Measurements from ENCODE around the gene LORICRIN.

LORICRIN gene

DNA sequence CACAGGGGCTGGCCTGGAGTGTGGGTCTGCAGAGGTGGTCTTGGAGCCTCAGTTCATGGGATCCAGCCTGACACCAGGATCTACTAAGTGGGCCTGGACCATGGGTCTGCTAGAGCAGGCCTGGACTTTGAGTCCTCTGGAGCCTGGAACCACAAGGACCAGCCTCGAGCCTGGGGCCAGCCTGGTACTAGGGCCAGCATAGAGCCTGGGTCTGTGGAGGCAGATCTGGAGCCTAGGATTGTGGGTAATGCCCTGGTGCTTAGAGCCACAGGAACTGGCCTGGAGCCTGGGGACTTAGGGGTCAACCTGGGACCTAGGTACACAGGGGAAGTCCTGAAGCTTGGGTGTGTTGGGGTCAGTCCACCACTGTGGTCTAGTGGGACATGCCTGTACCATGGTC lies 12.7 kb downstream of the LORICRIN start:
- no peak overlapping the region for H3K4me3 ChIP-seq (ENCODE audit: low read depth, low read length)
- TF ChIP-seq, protein P1, sequence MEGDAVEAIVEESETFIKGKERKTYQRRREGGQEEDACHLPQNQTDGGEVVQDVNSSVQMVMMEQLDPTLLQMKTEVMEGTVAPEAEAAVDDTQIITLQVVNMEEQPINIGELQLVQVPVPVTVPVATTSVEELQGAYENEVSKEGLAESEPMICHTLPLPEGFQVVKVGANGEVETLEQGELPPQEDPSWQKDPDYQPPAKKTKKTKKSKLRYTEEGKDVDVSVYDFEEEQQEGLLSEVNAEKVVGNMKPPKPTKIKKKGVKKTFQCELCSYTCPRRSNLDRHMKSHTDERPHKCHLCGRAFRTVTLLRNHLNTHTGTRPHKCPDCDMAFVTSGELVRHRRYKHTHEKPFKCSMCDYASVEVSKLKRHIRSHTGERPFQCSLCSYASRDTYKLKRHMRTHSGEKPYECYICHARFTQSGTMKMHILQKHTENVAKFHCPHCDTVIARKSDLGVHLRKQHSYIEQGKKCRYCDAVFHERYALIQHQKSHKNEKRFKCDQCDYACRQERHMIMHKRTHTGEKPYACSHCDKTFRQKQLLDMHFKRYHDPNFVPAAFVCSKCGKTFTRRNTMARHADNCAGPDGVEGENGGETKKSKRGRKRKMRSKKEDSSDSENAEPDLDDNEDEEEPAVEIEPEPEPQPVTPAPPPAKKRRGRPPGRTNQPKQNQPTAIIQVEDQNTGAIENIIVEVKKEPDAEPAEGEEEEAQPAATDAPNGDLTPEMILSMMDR (IDR thresholded peaks at IDR 0.05; ENCODE audit: borderline replicate concordance, insufficient read depth, low read depth, low read length): no peak

DNA sequence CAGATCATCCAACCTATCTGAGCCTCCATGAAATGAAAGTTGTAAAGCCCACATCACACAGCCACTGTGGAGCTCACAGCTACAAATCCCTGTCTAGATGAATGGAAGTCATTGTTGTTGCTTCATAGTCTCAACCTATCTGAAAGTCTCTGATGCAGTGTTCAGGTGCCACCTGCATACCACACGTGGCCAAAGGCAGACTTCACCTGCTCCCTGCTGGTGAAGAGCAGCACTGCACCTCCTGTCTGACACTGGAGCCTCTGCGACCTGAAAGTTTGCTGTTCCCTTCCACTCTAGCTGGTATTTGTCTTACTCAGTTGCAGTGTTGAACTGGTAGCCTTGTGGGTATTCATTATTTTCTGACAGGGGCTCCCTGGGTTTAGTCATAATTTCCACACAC lies 18.4 kb downstream of the LORICRIN start:
- TF ChIP-seq, protein P1 (IDR thresholded peaks at IDR 0.05; ENCODE audit: borderline replicate concordance, insufficient read depth, low read depth, low read length): peak; percentile 94
- H3K4me3 ChIP-seq (ENCODE audit: low read depth, low read length): no peak overlapping the region

DNA sequence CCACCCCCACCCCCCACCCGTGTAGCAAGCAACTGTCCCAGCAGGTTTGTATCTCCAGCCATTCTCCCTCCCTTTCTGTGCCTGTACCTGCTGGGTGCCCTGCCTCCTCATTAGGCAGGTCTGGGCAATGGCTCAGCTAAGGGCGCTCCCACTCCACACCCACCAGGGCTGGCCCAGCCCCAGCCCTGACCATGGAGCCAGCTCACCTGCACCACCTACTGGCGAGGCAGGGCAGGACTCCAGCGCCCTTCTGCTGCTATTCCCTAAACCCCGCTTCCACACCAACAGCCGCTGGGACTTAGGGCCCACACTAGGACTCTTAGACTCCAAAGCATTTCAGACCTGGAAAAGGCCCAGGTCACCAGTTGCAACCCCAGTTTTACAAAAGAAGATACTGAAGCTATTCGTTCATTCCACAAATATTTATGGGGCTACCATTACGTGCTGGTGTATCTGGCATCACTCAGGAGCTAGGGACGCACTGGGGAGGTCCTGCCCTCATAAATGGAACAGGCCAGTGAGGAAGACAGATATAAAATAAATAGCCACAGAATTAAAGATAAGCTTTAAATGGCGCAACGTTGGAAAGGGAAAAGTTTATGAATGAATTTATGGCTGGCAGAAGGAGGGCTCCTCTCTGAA lies 29.3 kb downstream of the LORICRIN start:
- TF ChIP-seq, protein P1 (IDR thresholded peaks at IDR 0.05; ENCODE audit: borderline replicate concordance, insufficient read depth, low read depth, low read length): peak; percentile 82

DNA sequence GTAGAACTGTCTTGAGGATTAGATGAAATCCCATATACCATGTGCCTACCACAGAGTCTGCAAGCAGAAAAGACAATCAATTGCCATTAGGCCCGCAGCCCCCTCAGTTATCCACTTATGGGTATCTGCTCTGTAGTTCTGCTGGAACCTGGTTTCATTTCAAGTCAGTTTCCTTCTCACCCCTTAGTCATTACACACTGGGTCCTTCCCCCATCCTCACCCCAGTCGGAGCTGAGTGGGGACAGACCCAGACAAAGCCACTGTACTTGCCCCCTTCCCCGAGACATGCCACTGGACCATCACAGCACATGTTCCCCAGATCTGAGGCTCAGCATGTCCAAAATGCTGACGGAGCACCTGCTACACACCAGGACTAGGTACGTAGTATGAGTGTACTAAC lies 32.0 kb downstream of the LORICRIN start:
- no peak overlapping the region for H3K4me3 ChIP-seq (ENCODE audit: low read depth, low read length)
- TF ChIP-seq, protein P1 (IDR thresholded peaks at IDR 0.05; ENCODE audit: borderline replicate concordance, insufficient read depth, low read depth, low read length): no peak

More for the DNA sequence above, 29.3 kb downstream of the LORICRIN start:
- no peak overlapping the region for H3K4me3 ChIP-seq (ENCODE audit: low read depth, low read length)

DNA sequence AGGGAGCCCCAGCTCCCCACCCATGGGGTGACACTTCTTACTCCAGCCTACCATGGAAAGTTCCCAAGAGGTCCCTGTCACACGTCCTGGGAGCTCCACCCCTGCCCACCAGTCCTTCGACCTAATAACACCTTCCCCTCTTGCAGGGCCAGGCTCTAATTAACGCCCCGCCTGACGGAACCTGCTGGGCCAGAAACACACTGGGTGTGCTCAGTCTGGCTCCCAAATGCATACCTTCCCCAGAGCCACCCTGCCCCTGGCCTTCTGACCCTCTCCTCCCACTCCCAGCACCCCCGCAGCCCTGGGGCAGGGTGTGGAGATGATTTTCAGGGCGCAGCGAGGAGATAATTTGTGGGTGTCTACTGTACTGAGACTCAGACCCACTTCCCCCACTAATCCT lies 32.7 kb downstream of the LORICRIN start:
- TF ChIP-seq, protein P1 (IDR thresholded peaks at IDR 0.05; ENCODE audit: borderline replicate concordance, insufficient read depth, low read depth, low read length): no peak
- H3K4me3 ChIP-seq (ENCODE audit: low read depth, low read length): no peak overlapping the region

DNA sequence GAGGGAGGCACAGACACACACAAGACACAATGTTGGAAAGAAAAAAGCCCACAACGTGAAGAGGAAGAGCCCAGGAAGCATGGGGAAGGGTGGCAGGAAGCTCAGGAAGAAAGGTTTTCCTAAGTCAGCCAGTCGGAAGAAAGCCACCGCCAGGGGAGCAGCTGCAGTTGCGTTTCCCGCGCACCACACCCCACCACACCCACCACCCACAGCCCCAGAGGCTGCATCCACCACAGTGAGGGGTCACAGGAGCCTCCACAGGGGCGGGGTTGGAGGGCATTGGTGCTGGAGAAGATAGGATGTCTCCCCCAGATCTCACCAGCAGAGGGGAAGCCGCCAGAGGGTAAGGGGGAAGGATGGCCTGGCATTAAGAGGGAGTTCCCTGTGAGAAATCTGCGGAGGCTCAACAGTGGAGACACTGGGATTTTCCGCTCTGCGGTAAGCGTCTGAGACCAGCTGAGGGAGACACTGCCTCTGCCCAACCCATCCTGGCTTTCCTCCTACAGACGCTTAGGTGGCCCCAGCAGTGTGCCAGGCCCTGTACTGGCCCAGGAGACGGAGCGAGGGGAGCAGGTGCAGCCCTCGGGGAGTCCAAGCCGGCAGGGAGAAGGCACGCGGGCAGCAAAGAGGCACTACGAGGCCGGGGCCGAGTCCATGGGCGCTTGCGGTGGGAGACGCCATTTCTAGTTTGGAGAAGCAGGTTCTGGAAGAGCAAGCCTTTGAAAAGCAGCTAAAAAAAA lies 33.4 kb downstream of the LORICRIN start:
- H3K4me3 ChIP-seq (ENCODE audit: low read depth, low read length): no peak overlapping the region
- TF ChIP-seq, protein P1 (IDR thresholded peaks at IDR 0.05; ENCODE audit: borderline replicate concordance, insufficient read depth, low read depth, low read length): peak; percentile 15; the same call in 1 of the 2 replicates

DNA sequence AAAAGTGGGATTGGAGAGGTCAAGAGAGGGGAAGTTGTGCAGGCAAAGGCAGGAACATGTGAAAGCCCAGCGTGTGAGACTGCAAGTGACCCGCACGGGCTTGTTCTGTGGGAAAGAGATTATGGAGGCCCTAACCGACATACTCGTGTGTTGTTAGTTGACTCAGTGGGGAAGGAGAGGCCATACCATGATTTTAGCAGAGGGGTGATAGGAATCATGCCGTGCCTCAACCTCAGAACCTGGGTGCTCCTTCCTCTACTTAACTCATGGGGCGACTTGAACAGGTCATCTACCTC lies 33.9 kb downstream of the LORICRIN start:
- TF ChIP-seq, protein P1 (IDR thresholded peaks at IDR 0.05; ENCODE audit: borderline replicate concordance, insufficient read depth, low read depth, low read length): no peak
- no peak overlapping the region for H3K4me3 ChIP-seq (ENCODE audit: low read depth, low read length)
